Measurements from ENCODE around the gene AFF3.
A peak's percentile ranks its signal among the peaks of the same experiment; 100 is the strongest.
"Not testable (repeated sequence)": the region's sequence is repeated elsewhere in the genome, so short reads cannot be mapped to it uniquely, and the experiment has no call there.

Gene AFF3

GRCh38 chr2:99737537-99737936, 404.9 kb downstream of the AFF3 start:
- DNase-seq = no peak
- Histone ChIP-seq H3K27me3 (ENCODE audit: control insufficient read depth in 1 of 2, insufficient read depth in 1 of 2, low read length in 2 of 2) (no peaks in the 10 kb centered on the region), H2BK120ac (ENCODE audit: low read depth, low read length) (no peak overlapping the region), H3K4me1 (ENCODE audit: control insufficient read depth, insufficient read depth, low read depth, low read length) (no peaks in the 10 kb centered on the region), H3K18ac (ENCODE audit: low read depth in 1 of 2, low read length in 2 of 2) (no peak overlapping the region), H3K27ac (ENCODE audit: low read length, poor library complexity, severe bottlenecking) (no peak overlapping the region), H4K91ac (ENCODE audit: low read length) (no peak overlapping the region), H4K8ac (ENCODE audit: low read length) (no peak overlapping the region), H2BK12ac (ENCODE audit: low read length in 2 of 2) (no peak overlapping the region), H3K4me2 (ENCODE audit: low read length, poor library complexity, severe bottlenecking) (no peak overlapping the region), H3K9ac (ENCODE audit: low read length) (no peak overlapping the region), H2AK5ac (ENCODE audit: low read length, severe bottlenecking) (no peak overlapping the region), H3K4ac (ENCODE audit: low read depth in 1 of 2, low read length in 2 of 2) (no peak overlapping the region), H3K79me1 (replicated peaks; ENCODE audit: low read length, poor library complexity, severe bottlenecking) (peaks cover 1% of the 10 kb centered on the region), H3K23ac (ENCODE audit: low read length in 2 of 2) (no peak overlapping the region), H3K4me3 (ENCODE audit: insufficient read depth in 1 of 2, low read depth in 1 of 2, low read length in 2 of 2) (no peak overlapping the region), H3K9me3 (ENCODE audit: control insufficient read depth, low read length) (peaks cover 6% of the 10 kb centered on the region), H2BK5ac (ENCODE audit: low read depth, low read length, poor library complexity, severe bottlenecking) (no peak overlapping the region), H2BK15ac (ENCODE audit: low read depth, poor library complexity, severe bottlenecking) (no peak overlapping the region), H3K14ac (ENCODE audit: low read length in 2 of 2) (no peak overlapping the region), H3K36me3 (ENCODE audit: control insufficient read depth in 1 of 2, insufficient read depth in 2 of 2, low read depth in 1 of 2, low read length in 2 of 2) (peaks cover 0 to 3% of the 10 kb centered on the region in 2 experiments), H2AFZ (ENCODE audit: low read depth, low read length) (no peak overlapping the region)
- WGBS = 91% methylated on average over 1 of the region's 1 CpG

- Histone ChIP-seq H2BK120ac (ENCODE audit: low read depth, low read length) (no peak overlapping the region), H3K27ac (ENCODE audit: low read length, poor library complexity, severe bottlenecking) (no peak overlapping the region), H2AFZ (ENCODE audit: low read depth, low read length) (no peak overlapping the region), H4K91ac (ENCODE audit: low read length) (no peak overlapping the region), H3K4me1 (ENCODE audit: control insufficient read depth, insufficient read depth, low read depth, low read length) (no peaks in the 10 kb centered on the region), H2BK15ac (ENCODE audit: low read depth, poor library complexity, severe bottlenecking) (no peak overlapping the region), H3K4me3 (ENCODE audit: insufficient read depth in 1 of 2, low read depth in 1 of 2, low read length in 2 of 2) (no peak overlapping the region), H3K23ac (ENCODE audit: low read length in 2 of 2) (no peak overlapping the region), H4K8ac (ENCODE audit: low read length) (no peak overlapping the region), H3K18ac (ENCODE audit: low read depth in 1 of 2, low read length in 2 of 2) (no peak overlapping the region), H2BK12ac (ENCODE audit: low read length in 2 of 2) (no peak overlapping the region), H3K9me3 (ENCODE audit: control insufficient read depth, low read length) (peaks cover 2% of the 10 kb centered on the region), H3K14ac (ENCODE audit: low read length in 2 of 2) (no peak overlapping the region), H2BK5ac (ENCODE audit: low read depth, low read length, poor library complexity, severe bottlenecking) (no peak overlapping the region), H3K4ac (ENCODE audit: low read depth in 1 of 2, low read length in 2 of 2) (no peak overlapping the region), H3K9ac (ENCODE audit: low read length) (no peak overlapping the region), H3K4me2 (ENCODE audit: low read length, poor library complexity, severe bottlenecking) (no peak overlapping the region), H3K36me3 (ENCODE audit: control insufficient read depth in 1 of 2, insufficient read depth in 2 of 2, low read depth in 1 of 2, low read length in 2 of 2) (no peaks in the 10 kb centered on the region), H2AK5ac (ENCODE audit: low read length, severe bottlenecking) (no peak overlapping the region), H3K27me3 (ENCODE audit: control insufficient read depth in 1 of 2, insufficient read depth in 1 of 2, low read length in 2 of 2) (no peaks in the 10 kb centered on the region), H3K79me1 (replicated peaks; ENCODE audit: low read length, poor library complexity, severe bottlenecking) (peaks cover 1% of the 10 kb centered on the region)
- WGBS = 63% methylated on average over 1 of the region's 1 CpG
- DNase-seq = no peak
Observed at GRCh38 chr2:99735753-99736152, 406.6 kb downstream of the AFF3 start.

- not testable (repeated sequence) for H2BK5ac ChIP-seq (ENCODE audit: low read depth, low read length, poor library complexity, severe bottlenecking); H4K91ac ChIP-seq (ENCODE audit: low read length); H3K27me3 ChIP-seq (ENCODE audit: control insufficient read depth in 1 of 2, insufficient read depth in 1 of 2, low read length in 2 of 2); H3K4ac ChIP-seq (ENCODE audit: low read depth in 1 of 2, low read length in 2 of 2); H3K4me3 ChIP-seq (ENCODE audit: insufficient read depth in 1 of 2, low read depth in 1 of 2, low read length in 2 of 2); H3K9ac ChIP-seq (ENCODE audit: low read length); H2BK15ac ChIP-seq (ENCODE audit: low read depth, poor library complexity, severe bottlenecking); H2BK12ac ChIP-seq (ENCODE audit: low read length in 2 of 2); H3K4me2 ChIP-seq (ENCODE audit: low read length, poor library complexity, severe bottlenecking); H3K79me1 ChIP-seq (replicated peaks; ENCODE audit: low read length, poor library complexity, severe bottlenecking); H3K14ac ChIP-seq (ENCODE audit: low read length in 2 of 2); H3K36me3 ChIP-seq (ENCODE audit: control insufficient read depth in 1 of 2, insufficient read depth in 2 of 2, low read depth in 1 of 2, low read length in 2 of 2); H4K8ac ChIP-seq (ENCODE audit: low read length); H3K9me3 ChIP-seq (ENCODE audit: control insufficient read depth, low read length); H3K23ac ChIP-seq (ENCODE audit: low read length in 2 of 2); H2BK120ac ChIP-seq (ENCODE audit: low read depth, low read length); H2AFZ ChIP-seq (ENCODE audit: low read depth, low read length); H2AK5ac ChIP-seq (ENCODE audit: low read length, severe bottlenecking); H3K4me1 ChIP-seq (ENCODE audit: control insufficient read depth, insufficient read depth, low read depth, low read length); H3K27ac ChIP-seq (ENCODE audit: low read length, poor library complexity, severe bottlenecking); H3K18ac ChIP-seq (ENCODE audit: low read depth in 1 of 2, low read length in 2 of 2)
- WGBS = 10% methylated on average over 5 of the region's 8 CpGs
- DNase-seq = peak; percentile 53
Observed at GRCh38 chr2:99735314-99735713, 407.1 kb downstream of the AFF3 start.

- Histone ChIP-seq H3K18ac (ENCODE audit: low read depth in 1 of 2, low read length in 2 of 2) (no peak overlapping the region), H2BK15ac (ENCODE audit: low read depth, poor library complexity, severe bottlenecking) (no peak overlapping the region), H2BK5ac (ENCODE audit: low read depth, low read length, poor library complexity, severe bottlenecking) (no peak overlapping the region), H3K14ac (ENCODE audit: low read length in 2 of 2) (no peak overlapping the region), H4K91ac (ENCODE audit: low read length) (no peak overlapping the region), H3K4me3 (ENCODE audit: insufficient read depth in 1 of 2, low read depth in 1 of 2, low read length in 2 of 2) (no peak overlapping the region), H3K79me1 (replicated peaks; ENCODE audit: low read length, poor library complexity, severe bottlenecking) (peaks cover 1% of the 10 kb centered on the region), H2AFZ (ENCODE audit: low read depth, low read length) (no peak overlapping the region), H3K4ac (ENCODE audit: low read depth in 1 of 2, low read length in 2 of 2) (no peak overlapping the region), H3K9me3 (ENCODE audit: control insufficient read depth, low read length) (peaks cover 2% of the 10 kb centered on the region), H3K36me3 (ENCODE audit: control insufficient read depth in 1 of 2, insufficient read depth in 2 of 2, low read depth in 1 of 2, low read length in 2 of 2) (no peaks in the 10 kb centered on the region), H4K8ac (ENCODE audit: low read length) (no peak overlapping the region), H3K9ac (ENCODE audit: low read length) (no peak overlapping the region), H2BK120ac (ENCODE audit: low read depth, low read length) (no peak overlapping the region), H2AK5ac (ENCODE audit: low read length, severe bottlenecking) (no peak overlapping the region), H3K27ac (ENCODE audit: low read length, poor library complexity, severe bottlenecking) (no peak overlapping the region), H2BK12ac (ENCODE audit: low read length in 2 of 2) (no peak overlapping the region), H3K27me3 (ENCODE audit: control insufficient read depth in 1 of 2, insufficient read depth in 1 of 2, low read length in 2 of 2) (no peaks in the 10 kb centered on the region), H3K23ac (ENCODE audit: low read length in 2 of 2) (no peak overlapping the region), H3K4me2 (ENCODE audit: low read length, poor library complexity, severe bottlenecking) (no peak overlapping the region), H3K4me1 (ENCODE audit: control insufficient read depth, insufficient read depth, low read depth, low read length) (peaks cover under 1% of the 10 kb centered on the region)
- no peak for DNase-seq
- WGBS = 100% methylated on average over 2 of the region's 2 CpGs
Observed at GRCh38 chr2:99734236-99734635, 408.2 kb downstream of the AFF3 start.

Data from mesenchymal stem cell (in vitro differentiated cells and primary cell).